NCI-H1694 (cell line): Measurements from ENCODE around the gene CALHM2.
"Not testable (repeated sequence)": the region's sequence is repeated elsewhere in the genome, so short reads cannot be mapped to it uniquely, and the experiment has no call there.

Source experiments
- DNase-seq: peaks from one replicate; lab custom pipeline; 2025; lab: John Stamatoyannopoulos, UW

Gene CALHM2

GRCh38 chr10:103450201-103450695, 1.9 kb downstream of the CALHM2 start:
- no peak for DNase-seq

GRCh38 chr10:103449208-103450144, 2.7 kb downstream of the CALHM2 start:
- DNase-seq: no peak

- DNase-seq: no peak
Observed at GRCh38 chr10:103448746-103449145, 3.4 kb downstream of the CALHM2 start.

GRCh38 chr10:103447187-103447586, 5.0 kb downstream of the CALHM2 start:
- no peak for DNase-seq

- no peak for DNase-seq
Observed at GRCh38 chr10:103445767-103446567, 6.2 kb downstream of the CALHM2 start.

GRCh38 chr10:103445366-103445765, 6.8 kb downstream of the CALHM2 start:
- no peak for DNase-seq

GRCh38 chr10:103444478-103444877, 7.7 kb downstream of the CALHM2 start:
- no peak for DNase-seq

- DNase-seq: no peak
Observed at GRCh38 chr10:103443475-103444185, 8.5 kb downstream of the CALHM2 start.

GRCh38 chr10:103442031-103442461, 10.1 kb downstream of the CALHM2 start:
- no peak for DNase-seq

GRCh38 chr10:103441611-103442010, 10.6 kb downstream of the CALHM2 start:
- no peak for DNase-seq

- no peak for DNase-seq
Observed at GRCh38 chr10:103441206-103441605, 11.0 kb downstream of the CALHM2 start.

GRCh38 chr10:103440416-103440815, 11.8 kb downstream of the CALHM2 start:
- no peak for DNase-seq

GRCh38 chr10:103439776-103440175, 12.4 kb downstream of the CALHM2 start:
- no peak for DNase-seq

GRCh38 chr10:103433858-103434257, 18.3 kb downstream of the CALHM2 start:
- no peak for DNase-seq

GRCh38 chr10:103431902-103432301, 20.3 kb downstream of the CALHM2 start:
- no peak for DNase-seq

GRCh38 chr10:103429647-103430046, 22.5 kb downstream of the CALHM2 start:
- DNase-seq: no peak

- DNase-seq: no peak
Observed at GRCh38 chr10:103428989-103429643, 23.1 kb downstream of the CALHM2 start.

- no peak for DNase-seq
Observed at GRCh38 chr10:103427866-103428265, 24.3 kb downstream of the CALHM2 start.

GRCh38 chr10:103423748-103424147, 28.4 kb downstream of the CALHM2 start:
- no peak for DNase-seq

GRCh38 chr10:103419101-103419500, 33.1 kb downstream of the CALHM2 start:
- DNase-seq: no peak

- DNase-seq: no peak
Observed at GRCh38 chr10:103417601-103418000, 34.6 kb downstream of the CALHM2 start.

GRCh38 chr10:103417148-103417469, 35.1 kb downstream of the CALHM2 start:
- not testable (repeated sequence) for DNase-seq
